Gastrocnemius medialis (tissue), 4 donors: ENCODE data around the gene SAMD4B. TPM values are rescaled to one million over a fixed set of nuclear protein-coding genes. Genes with fewer than 3 reads are reported as not detected.

Source experiments
- ATAC-seq, 2 donors: fragments of 150-250 bp; one replicate each; pipeline ENCODE4 v1.9.1; 2016
- DNase-seq, 2 donors: peaks; one replicate each; pipeline ENCODE4 v3.0.0-alpha.2; 2019
- H3K27ac ChIP-seq, 4 donors: fragments of 200-600 bp; sonication (generic); 1 replicate in 1 of 4; 2 replicates in 3 of 4; pipeline ENCODE4 v1.5.1; 2016 to 2018; ENCODE audit warnings: mild to moderate bottlenecking in 2 of 4, moderate library complexity in 1 of 4
- H3K27me3 ChIP-seq, 3 donors: fragments of 200-600 bp; sonication (generic) in 2 of 3; 1 replicate in 1 of 3; 2 replicates in 2 of 3; pipeline versions ENCODE4 v1.5.1 to v1.6.0; 2016 to 2019; ENCODE audit warnings: mild to moderate bottlenecking in 1 of 3, moderate library complexity in 1 of 3
- H3K36me3 ChIP-seq, 2 donors: fragments of 200-600 bp; sonication (generic) in 1 of 2; one replicate each; pipeline ENCODE4 v1.5.1; 2017 to 2018
- H3K4me1 ChIP-seq, 2 donors: fragments of 200-600 bp; sonication (generic) in 1 of 2; one replicate each; pipeline ENCODE4 v1.5.1; 2016 to 2017; ENCODE audit warnings: mild to moderate bottlenecking in 2 of 2
- H3K4me3 ChIP-seq, 4 donors: fragments of 200-600 bp; sonication (generic) in 3 of 4; 1 replicate in 1 of 4; 2 replicates in 3 of 4; pipeline ENCODE4 v1.5.1; 2016 to 2019; ENCODE audit warnings: mild to moderate bottlenecking in 2 of 4
- H3K9me3 ChIP-seq, 3 donors: fragments of 200-600 bp; sonication (generic) in 2 of 3; 1 replicate in 1 of 3; 2 replicates in 2 of 3; pipeline ENCODE4 v1.5.1; 2016 to 2019
- CTCF ChIP-seq, 5 experiments: fragments of 450-650 bp in 3 of 5; fragments of 200-600 bp in 2 of 5; sonication (generic) in 2 of 5; IDR thresholded peaks in 4 of 5; conservative IDR thresholded peaks in 1 of 5; 1 replicate in 4 of 5; 2 replicates in 1 of 5; pipeline ENCODE4 v1.5.1; 2016 to 2019; ENCODE audit warnings: antibody characterized with exemption in 5 of 5, mild to moderate bottlenecking in 3 of 5, moderate library complexity in 3 of 5
- POLR2A ChIP-seq, 2 donors: fragments of 450-650 bp; IDR thresholded peaks; one replicate each; pipeline ENCODE4 v1.6.1; 2017; ENCODE audit warnings: antibody characterized with exemption in 2 of 2, mild to moderate bottlenecking in 2 of 2, moderate library complexity in 2 of 2
- in situ Hi-C, 4 donors: fragments of 200-750 bp; cut with MboI; loops; one replicate each; pipeline versions ENCODE4 v1.15.0 to v1.8.0; 2017; ENCODE audit warnings: low sequenced_read_pairs in 4 of 4
- intact Hi-C: fragments of 100-400 bp; cut with DNase I; formaldehyde crosslinking; loops from one replicate; pipeline ENCODE4 v1.15.1; 2023; ENCODE audit warnings: low total_unique reads
- total RNA-seq, 4 donors: library from RNA; depleted of rRNA; stranded (reverse); fragments of >200 nt; gene quantifications; one replicate each; pipeline versions ENCODE4 v1.1.0 to v1.2.3, GENCODE V29; 2016

SAMD4B gene
- total RNA-seq, 4 donors from 2014 or later, result 30.9 to 63.7 (median 59.2) TPM

- Histone ChIP-seq H3K27me3 (no peaks in the 10 kb centered on the region), H3K4me3 (no peak overlapping the region), H3K9me3 (no peaks in the 10 kb centered on the region), H3K36me3 (peaks cover 0 to 8% of the 10 kb centered on the region in 2 donors), H3K4me1 (peaks cover 35 to 36% of the 10 kb centered on the region in 2 donors), H3K27ac (peak overlapping the region; percentile 90 to 100 (median 98))
- in situ Hi-C loops, result loop anchor here in 1 of 4 donors (10.0 kb wide), 1 partner anchor 55 kb away; the partner anchor contains the start of gene SAMD4B
- TF ChIP-seq POLR2A (IDR thresholded peaks at IDR 0.05) (no peak), CTCF (IDR thresholded peaks at IDR 0.05 in 4 of 5, conservative IDR thresholded peaks at IDR 0.05 in 1 of 5) (no peak)
- no peak for ATAC-seq
- intact Hi-C loops, result loop anchor here (10.0 kb wide), 5 partner anchors 565 to 1025 kb away; partner anchors contain the start of genes AKT2, ECH1, PSMD8 and SERTAD1
- no peak for DNase-seq
These were observed 57.4 kb downstream of the SAMD4B start for GRCh38 chr19:39399668-39400050.

GRCh38 chr19:39400061-39400460 lies 57.8 kb downstream of the SAMD4B start:
- in situ Hi-C loops (no loop called here), intact Hi-C loops (loop anchor here (10.0 kb wide), 5 partner anchors 565 to 1025 kb away; partner anchors contain the start of genes AKT2, ECH1, PSMD8 and SERTAD1)
- Histone ChIP-seq H3K27me3 (no peaks in the 10 kb centered on the region), H3K27ac (peak overlapping the region; percentile 90 to 100 (median 98)), H3K36me3 (peaks cover 0 to 4% of the 10 kb centered on the region in 2 donors), H3K4me3 (no peak overlapping the region), H3K4me1 (peaks cover 38 to 39% of the 10 kb centered on the region in 2 donors), H3K9me3 (no peaks in the 10 kb centered on the region)
- DNase-seq (no peak), ATAC-seq (no peak)
- TF ChIP-seq POLR2A (IDR thresholded peaks at IDR 0.05) (no peak), CTCF (IDR thresholded peaks at IDR 0.05 in 4 of 5, conservative IDR thresholded peaks at IDR 0.05 in 1 of 5) (no peak)

- Histone ChIP-seq H3K27ac (peak overlapping the region; percentile 98 to 100 (median 100)), H3K4me1 (peaks cover 44 to 50% of the 10 kb centered on the region in 2 donors), H3K27me3 (no peaks in the 10 kb centered on the region), H3K36me3 (no peaks in the 10 kb centered on the region), H3K4me3 (no peak overlapping the region), H3K9me3 (no peaks in the 10 kb centered on the region)
- in situ Hi-C loops (no loop called here), intact Hi-C loops (loop anchor here (10.0 kb wide), 5 partner anchors 566 to 1026 kb away; partner anchors contain the start of genes AKT2, ECH1, PSMD8 and SERTAD1)
- ATAC-seq, result no peak
- DNase-seq, result no peak
- TF ChIP-seq CTCF (IDR thresholded peaks at IDR 0.05 in 4 of 5, conservative IDR thresholded peaks at IDR 0.05 in 1 of 5) (no peak), POLR2A (IDR thresholded peaks at IDR 0.05) (no peak)
These were observed 58.9 kb downstream of the SAMD4B start for GRCh38 chr19:39401070-39401548.

GRCh38 chr19:39401549-39402345 lies 59.5 kb downstream of the SAMD4B start:
- no peaks in the 10 kb centered on the region for H3K36me3 ChIP-seq
- peak overlapping the region in 2 of 4 donors; percentile 74 to 79 for H3K4me3 ChIP-seq
- DNase-seq (peak; percentile 19 to 64), ATAC-seq (peak; percentile 4 to 13)
- TF ChIP-seq CTCF (IDR thresholded peaks at IDR 0.05 in 4 of 5, conservative IDR thresholded peaks at IDR 0.05 in 1 of 5), result no peak
- TF ChIP-seq POLR2A (IDR thresholded peaks at IDR 0.05), result peak; percentile 2 to 18
- peaks cover 44 to 51% of the 10 kb centered on the region in 2 donors for H3K4me1 ChIP-seq
- H3K27me3 ChIP-seq, result no peaks in the 10 kb centered on the region
- no peaks in the 10 kb centered on the region for H3K9me3 ChIP-seq
- peak overlapping the region; percentile 98 to 100 (median 100) for H3K27ac ChIP-seq
- in situ Hi-C loops (no loop called here), intact Hi-C loops (loop anchor here (1.0 to 10.0 kb wide), 7 partner anchors 10 to 1027 kb away; partner anchors contain the start of genes AKT2, ECH1, PSMD8 and SERTAD1)
